ENCODE data around the gene PSMF1. TPM values are rescaled to one million over a fixed set of nuclear protein-coding genes. Genes with fewer than 3 reads are reported as not detected.

The PSMF1 gene
- polyA plus RNA-seq, 1 donor from 2014 or later: 236 TPM

DNA sequence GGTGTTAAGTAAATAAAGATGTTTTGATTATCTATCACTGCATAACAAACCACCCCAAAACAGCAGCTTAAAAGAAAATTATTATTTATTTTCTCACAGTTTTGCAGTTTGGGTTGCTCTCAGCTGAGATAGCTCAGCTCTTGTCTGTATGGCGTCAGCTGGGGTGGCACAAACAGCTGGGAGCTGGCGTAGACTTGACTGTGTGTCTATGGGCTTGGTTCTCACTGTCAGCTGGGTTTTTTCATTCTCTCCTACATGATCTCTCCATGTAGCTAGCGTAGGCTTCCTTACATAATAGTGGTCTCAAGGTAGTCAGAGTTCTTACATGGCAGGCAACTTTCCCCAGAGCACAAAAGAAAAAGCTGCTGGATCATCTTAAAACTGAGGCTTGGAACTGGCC lies 72.9 kb downstream of the PSMF1 start:
- Histone ChIP-seq H3F3A (ENCODE audit: insufficient read depth, low read length, poor library complexity, severe bottlenecking) (no peaks in the 10 kb centered on the region), H3K79me2 (replicated peaks; ENCODE audit: insufficient read depth, low read length) (no peaks in the 10 kb centered on the region), H3K4me2 (ENCODE audit: low read length) (no peak overlapping the region), H3K27me3 (ENCODE audit: insufficient read depth, low read depth, low read length) (no peaks in the 10 kb centered on the region), H3K9ac (ENCODE audit: low read length) (no peak overlapping the region), H2AFZ (ENCODE audit: low read depth, low read length) (no peak overlapping the region), H3K4me3 (ENCODE audit: low read length) (no peak overlapping the region), H3K9me2 (ENCODE audit: insufficient read depth, low read length) (no peaks in the 10 kb centered on the region), H4K20me1 (ENCODE audit: insufficient read depth) (no peaks in the 10 kb centered on the region), H3K36me3 (ENCODE audit: insufficient read depth, low read length) (no peaks in the 10 kb centered on the region), H3K27ac (ENCODE audit: low read length) (no peak overlapping the region), H3K9me3 (ENCODE audit: low read length) (no peaks in the 10 kb centered on the region)
- no peak for TF ChIP-seq SMC3 (conservative IDR thresholded peaks at IDR 0.05; ENCODE audit: poor library complexity)
- TF ChIP-seq MXI1 (conservative IDR thresholded peaks at IDR 0.05; ENCODE audit: poor library complexity, severe bottlenecking): no peak
- TF ChIP-seq POLR2AphosphoS5 (IDR thresholded peaks at IDR 0.05): no peak
- TF ChIP-seq RAD21 (conservative IDR thresholded peaks at IDR 0.05): no peak
- TF ChIP-seq EP300 (conservative IDR thresholded peaks at IDR 0.05; ENCODE audit: poor library complexity, severe bottlenecking): no peak
- no peak for TF ChIP-seq TAF1 (IDR thresholded peaks at IDR 0.05; ENCODE audit: low read depth)
- no peak for TF ChIP-seq EZH2 (IDR thresholded peaks at IDR 0.05; ENCODE audit: borderline replicate concordance, insufficient read depth, low read length, poor library complexity, severe bottlenecking)
- TF ChIP-seq, protein P1, sequence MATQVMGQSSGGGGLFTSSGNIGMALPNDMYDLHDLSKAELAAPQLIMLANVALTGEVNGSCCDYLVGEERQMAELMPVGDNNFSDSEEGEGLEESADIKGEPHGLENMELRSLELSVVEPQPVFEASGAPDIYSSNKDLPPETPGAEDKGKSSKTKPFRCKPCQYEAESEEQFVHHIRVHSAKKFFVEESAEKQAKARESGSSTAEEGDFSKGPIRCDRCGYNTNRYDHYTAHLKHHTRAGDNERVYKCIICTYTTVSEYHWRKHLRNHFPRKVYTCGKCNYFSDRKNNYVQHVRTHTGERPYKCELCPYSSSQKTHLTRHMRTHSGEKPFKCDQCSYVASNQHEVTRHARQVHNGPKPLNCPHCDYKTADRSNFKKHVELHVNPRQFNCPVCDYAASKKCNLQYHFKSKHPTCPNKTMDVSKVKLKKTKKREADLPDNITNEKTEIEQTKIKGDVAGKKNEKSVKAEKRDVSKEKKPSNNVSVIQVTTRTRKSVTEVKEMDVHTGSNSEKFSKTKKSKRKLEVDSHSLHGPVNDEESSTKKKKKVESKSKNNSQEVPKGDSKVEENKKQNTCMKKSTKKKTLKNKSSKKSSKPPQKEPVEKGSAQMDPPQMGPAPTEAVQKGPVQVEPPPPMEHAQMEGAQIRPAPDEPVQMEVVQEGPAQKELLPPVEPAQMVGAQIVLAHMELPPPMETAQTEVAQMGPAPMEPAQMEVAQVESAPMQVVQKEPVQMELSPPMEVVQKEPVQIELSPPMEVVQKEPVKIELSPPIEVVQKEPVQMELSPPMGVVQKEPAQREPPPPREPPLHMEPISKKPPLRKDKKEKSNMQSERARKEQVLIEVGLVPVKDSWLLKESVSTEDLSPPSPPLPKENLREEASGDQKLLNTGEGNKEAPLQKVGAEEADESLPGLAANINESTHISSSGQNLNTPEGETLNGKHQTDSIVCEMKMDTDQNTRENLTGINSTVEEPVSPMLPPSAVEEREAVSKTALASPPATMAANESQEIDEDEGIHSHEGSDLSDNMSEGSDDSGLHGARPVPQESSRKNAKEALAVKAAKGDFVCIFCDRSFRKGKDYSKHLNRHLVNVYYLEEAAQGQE (IDR thresholded peaks at IDR 0.05; ENCODE audit: borderline replicate concordance): no peak
- TF ChIP-seq, protein P2, sequence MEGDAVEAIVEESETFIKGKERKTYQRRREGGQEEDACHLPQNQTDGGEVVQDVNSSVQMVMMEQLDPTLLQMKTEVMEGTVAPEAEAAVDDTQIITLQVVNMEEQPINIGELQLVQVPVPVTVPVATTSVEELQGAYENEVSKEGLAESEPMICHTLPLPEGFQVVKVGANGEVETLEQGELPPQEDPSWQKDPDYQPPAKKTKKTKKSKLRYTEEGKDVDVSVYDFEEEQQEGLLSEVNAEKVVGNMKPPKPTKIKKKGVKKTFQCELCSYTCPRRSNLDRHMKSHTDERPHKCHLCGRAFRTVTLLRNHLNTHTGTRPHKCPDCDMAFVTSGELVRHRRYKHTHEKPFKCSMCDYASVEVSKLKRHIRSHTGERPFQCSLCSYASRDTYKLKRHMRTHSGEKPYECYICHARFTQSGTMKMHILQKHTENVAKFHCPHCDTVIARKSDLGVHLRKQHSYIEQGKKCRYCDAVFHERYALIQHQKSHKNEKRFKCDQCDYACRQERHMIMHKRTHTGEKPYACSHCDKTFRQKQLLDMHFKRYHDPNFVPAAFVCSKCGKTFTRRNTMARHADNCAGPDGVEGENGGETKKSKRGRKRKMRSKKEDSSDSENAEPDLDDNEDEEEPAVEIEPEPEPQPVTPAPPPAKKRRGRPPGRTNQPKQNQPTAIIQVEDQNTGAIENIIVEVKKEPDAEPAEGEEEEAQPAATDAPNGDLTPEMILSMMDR (IDR thresholded peaks at IDR 0.05; ENCODE audit: poor library complexity, severe bottlenecking): no peak

DNA sequence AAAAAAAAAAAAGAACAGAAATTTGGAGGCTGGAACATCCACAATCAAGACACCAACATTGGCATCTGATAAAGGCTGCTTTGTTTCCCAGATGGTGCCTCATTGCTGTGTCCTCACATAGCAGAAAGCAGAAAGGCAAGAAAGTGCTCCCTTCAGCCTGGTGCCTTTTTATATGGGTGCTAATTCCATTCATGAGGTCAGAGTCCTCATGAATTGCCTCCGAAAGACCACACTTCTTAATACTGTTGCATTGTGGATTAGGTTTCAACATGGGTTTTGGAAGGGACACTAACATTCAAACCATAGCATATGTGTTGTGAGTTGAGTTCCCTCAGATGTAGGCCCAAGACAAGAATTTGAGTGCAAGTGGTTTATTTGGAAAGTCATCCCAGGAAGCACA lies 76.8 kb downstream of the PSMF1 start:
- Histone ChIP-seq H3K4me2 (ENCODE audit: low read length) (no peak overlapping the region), H3K4me3 (ENCODE audit: low read length) (no peak overlapping the region), H3K27ac (ENCODE audit: low read length) (no peak overlapping the region), H3K79me2 (replicated peaks; ENCODE audit: insufficient read depth, low read length) (no peaks in the 10 kb centered on the region), H3K27me3 (ENCODE audit: insufficient read depth, low read depth, low read length) (no peaks in the 10 kb centered on the region), H2AFZ (ENCODE audit: low read depth, low read length) (no peak overlapping the region), H3K9me3 (ENCODE audit: low read length) (no peaks in the 10 kb centered on the region), H3F3A (ENCODE audit: insufficient read depth, low read length, poor library complexity, severe bottlenecking) (no peaks in the 10 kb centered on the region), H3K9me2 (ENCODE audit: insufficient read depth, low read length) (no peaks in the 10 kb centered on the region), H3K36me3 (ENCODE audit: insufficient read depth, low read length) (no peaks in the 10 kb centered on the region), H3K9ac (ENCODE audit: low read length) (no peak overlapping the region), H4K20me1 (ENCODE audit: insufficient read depth) (no peaks in the 10 kb centered on the region)
- TF ChIP-seq SMC3 (conservative IDR thresholded peaks at IDR 0.05; ENCODE audit: poor library complexity) (no peak), EP300 (conservative IDR thresholded peaks at IDR 0.05; ENCODE audit: poor library complexity, severe bottlenecking) (no peak), MXI1 (conservative IDR thresholded peaks at IDR 0.05; ENCODE audit: poor library complexity, severe bottlenecking) (no peak), TAF1 (IDR thresholded peaks at IDR 0.05; ENCODE audit: low read depth) (no peak), POLR2AphosphoS5 (IDR thresholded peaks at IDR 0.05) (no peak), EZH2 (IDR thresholded peaks at IDR 0.05; ENCODE audit: borderline replicate concordance, insufficient read depth, low read length, poor library complexity, severe bottlenecking) (no peak), RAD21 (conservative IDR thresholded peaks at IDR 0.05) (no peak)
- TF ChIP-seq, protein P2 (IDR thresholded peaks at IDR 0.05; ENCODE audit: poor library complexity, severe bottlenecking): no peak
- TF ChIP-seq, protein P1 (IDR thresholded peaks at IDR 0.05; ENCODE audit: borderline replicate concordance): no peak
